ENCODE results near the gene CACNA1C.
"Not testable (repeated sequence)": the region's sequence is repeated elsewhere in the genome, so short reads cannot be mapped to it uniquely, and the experiment has no call there.

Gene CACNA1C

GRCh38 chr12:2248901-2249381 lies 196.2 kb downstream of the CACNA1C start:
- no peak for DNase-seq (ENCODE audit: low read depth in 2 of 2, low spot score in 1 of 2)

- DNase-seq (ENCODE audit: low read depth in 2 of 2, low spot score in 1 of 2) = no peak
These were observed 198.0 kb downstream of the CACNA1C start for GRCh38 chr12:2250797-2251196.

- no peak for DNase-seq (ENCODE audit: low read depth in 2 of 2, low spot score in 1 of 2)
These were observed 198.9 kb downstream of the CACNA1C start for GRCh38 chr12:2251526-2252209.

DNA sequence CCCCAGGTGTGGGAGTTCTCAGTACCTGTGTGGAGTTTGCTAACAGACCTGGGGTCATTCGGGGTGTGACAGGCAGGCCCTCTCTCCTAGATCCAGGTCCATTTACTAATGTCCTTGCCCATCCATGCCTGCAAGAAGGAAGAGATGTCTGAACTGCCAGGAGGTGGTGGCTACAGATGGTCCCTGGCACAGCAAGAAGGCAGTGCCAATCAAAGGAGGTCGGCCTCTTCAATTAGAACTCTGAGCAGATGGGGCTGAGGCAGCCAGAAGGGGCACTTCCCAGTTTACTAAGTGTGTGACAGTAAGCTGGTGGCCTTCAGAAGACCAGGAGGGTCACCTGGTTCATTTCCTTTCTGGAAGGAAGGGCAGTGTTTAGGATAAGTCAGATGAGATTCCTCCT lies 202.5 kb downstream of the CACNA1C start:
- no peak for DNase-seq (ENCODE audit: low read depth in 2 of 2, low spot score in 1 of 2)

GRCh38 chr12:2255731-2256130 lies 202.9 kb downstream of the CACNA1C start:
- not testable (repeated sequence) for DNase-seq (ENCODE audit: low read depth in 2 of 2, low spot score in 1 of 2)

DNA sequence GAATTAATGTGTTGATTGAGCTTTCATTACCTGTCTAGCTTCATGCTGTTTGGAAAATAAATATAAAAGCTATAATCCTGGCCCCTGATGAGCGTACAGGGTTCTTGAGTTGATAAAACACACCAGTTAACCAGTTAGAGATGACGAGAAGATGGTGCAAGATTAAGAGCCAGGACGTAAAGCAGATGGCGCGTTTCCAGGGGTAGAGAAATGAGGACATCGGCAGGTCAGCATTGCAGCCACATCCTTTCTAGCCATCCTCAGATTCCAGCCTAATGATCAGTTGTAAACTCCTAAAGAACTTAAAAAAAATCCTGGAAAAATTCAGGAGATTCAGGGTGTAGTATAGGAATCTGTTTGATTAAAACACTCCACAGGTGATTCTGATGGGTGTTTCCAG lies 203.7 kb downstream of the CACNA1C start:
- DNase-seq (ENCODE audit: low read depth in 2 of 2, low spot score in 1 of 2) = no peak

- DNase-seq (ENCODE audit: low read depth in 2 of 2, low spot score in 1 of 2) = no peak
These were observed 204.1 kb downstream of the CACNA1C start for GRCh38 chr12:2256915-2257314.

- DNase-seq (ENCODE audit: low read depth in 2 of 2, low spot score in 1 of 2) = no peak
These were observed 205.2 kb downstream of the CACNA1C start for GRCh38 chr12:2258025-2258424.

GRCh38 chr12:2259369-2259768 lies 206.6 kb downstream of the CACNA1C start:
- DNase-seq (ENCODE audit: low read depth in 2 of 2, low spot score in 1 of 2) = no peak

DNA sequence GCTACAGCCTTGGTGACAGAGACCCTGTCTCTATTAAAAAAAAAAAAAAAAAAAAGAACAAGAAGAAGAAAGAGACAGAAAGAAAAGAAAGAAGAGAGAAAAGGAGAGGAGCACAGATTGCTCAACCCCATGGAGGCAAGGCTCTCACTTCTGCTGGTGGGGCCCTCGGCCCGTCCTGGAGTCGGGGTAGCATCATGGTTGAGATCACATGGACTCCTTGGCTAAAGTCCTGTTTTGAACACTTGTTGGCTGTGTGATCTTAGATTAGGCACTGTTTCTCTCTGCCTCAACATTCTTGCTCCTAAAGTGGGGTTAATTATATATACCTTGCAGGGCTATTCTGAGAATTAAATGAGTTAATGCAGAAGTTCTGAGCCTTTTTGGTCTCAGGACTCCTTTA lies 207.7 kb downstream of the CACNA1C start:
- no peak for DNase-seq (ENCODE audit: low read depth in 2 of 2, low spot score in 1 of 2)

GRCh38 chr12:2261708-2262107 lies 208.9 kb downstream of the CACNA1C start:
- DNase-seq (ENCODE audit: low read depth in 2 of 2, low spot score in 1 of 2) = no peak

DNA sequence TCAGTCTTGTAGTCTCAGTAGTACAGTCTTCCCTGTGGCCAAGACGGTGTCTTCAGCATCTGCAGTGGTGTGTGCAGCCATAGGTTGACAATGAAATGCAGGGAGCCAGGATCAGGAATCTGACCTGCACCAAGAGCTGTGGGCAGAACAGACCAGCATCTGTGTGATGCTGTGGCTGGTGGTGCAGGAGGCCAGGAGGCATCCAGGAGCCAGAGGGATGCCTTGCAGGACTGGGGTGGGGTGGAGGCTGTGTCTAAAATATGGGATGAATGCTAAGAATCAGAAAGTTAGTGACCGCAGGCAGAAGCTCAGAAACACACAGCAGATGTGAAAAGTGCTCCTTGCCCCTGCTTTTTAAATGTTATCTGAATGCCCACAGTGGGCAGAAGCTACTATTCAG lies 209.7 kb downstream of the CACNA1C start:
- DNase-seq (ENCODE audit: low read depth in 2 of 2, low spot score in 1 of 2) = no peak

DNA sequence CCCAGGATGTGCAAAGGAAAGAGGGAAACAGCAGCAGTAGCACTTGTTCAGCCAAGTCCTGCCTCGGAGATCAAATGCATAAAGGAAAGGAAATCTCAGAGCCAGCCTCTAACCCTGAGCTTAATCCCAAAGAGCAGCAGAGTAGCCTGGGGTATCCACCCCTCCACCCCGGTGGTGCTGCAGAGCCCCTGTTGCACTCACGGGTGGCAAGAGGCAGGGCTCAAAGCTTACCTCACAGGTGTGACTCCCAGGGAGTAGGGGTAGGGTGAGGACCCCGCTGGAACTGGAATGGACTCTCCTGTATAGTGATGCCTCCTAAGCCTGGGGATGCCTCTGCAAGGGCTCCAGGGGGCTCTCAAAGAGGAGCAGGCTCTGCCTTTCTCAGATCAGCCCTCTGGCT lies 211.1 kb downstream of the CACNA1C start:
- DNase-seq (ENCODE audit: low read depth in 2 of 2, low spot score in 1 of 2) = no peak

GRCh38 chr12:2264651-2265232 lies 212.0 kb downstream of the CACNA1C start:
- DNase-seq (ENCODE audit: low read depth in 2 of 2, low spot score in 1 of 2) = no peak

- no peak for DNase-seq (ENCODE audit: low read depth in 2 of 2, low spot score in 1 of 2)
These were observed 212.8 kb downstream of the CACNA1C start for GRCh38 chr12:2265461-2266167.

DNA sequence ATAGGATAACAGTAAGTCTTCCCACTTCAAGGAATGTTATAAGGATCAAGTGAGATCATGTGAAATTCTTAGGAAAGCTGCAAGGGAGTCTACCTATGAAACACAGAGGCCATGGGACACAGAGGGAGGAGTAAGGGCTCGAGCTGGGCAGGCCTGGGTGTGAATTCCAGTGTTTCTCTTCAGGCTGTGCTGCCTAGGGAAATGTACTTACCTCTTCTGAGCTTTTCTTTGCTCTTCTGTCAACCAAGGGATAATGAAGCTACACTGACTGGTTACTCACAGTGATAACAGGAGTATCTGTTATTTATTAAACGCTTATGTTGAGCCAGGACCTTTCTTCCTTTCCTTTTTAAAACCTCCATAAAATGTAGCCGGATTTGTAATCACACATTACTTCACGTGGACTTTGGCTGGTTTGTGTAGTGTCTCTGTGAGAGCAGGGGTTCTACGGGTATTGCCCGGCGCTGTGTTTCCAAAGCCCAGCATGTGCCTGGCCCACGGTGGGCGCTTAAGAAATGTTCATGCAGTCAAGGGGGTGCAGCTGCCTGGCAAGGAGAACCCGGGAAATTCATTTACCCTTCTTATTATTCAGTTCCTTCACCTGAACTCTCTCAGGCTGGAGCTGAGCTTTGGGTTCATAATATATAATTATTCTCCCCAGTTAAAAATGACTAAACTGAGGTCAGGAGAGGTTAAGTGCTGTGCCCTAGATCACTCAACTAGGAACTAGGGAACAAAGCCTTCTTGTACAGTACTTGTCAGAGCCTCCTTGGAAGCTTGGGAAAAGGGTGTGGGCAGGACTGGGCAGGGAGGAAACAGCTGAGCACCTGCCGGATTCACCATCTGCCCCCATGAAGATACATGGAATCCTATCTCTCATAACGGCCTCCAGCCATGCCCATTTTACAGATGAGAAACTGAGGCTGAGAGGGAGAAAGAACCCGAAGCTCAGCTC lies 214.2 kb downstream of the CACNA1C start:
- DNase-seq (ENCODE audit: low read depth in 2 of 2, low spot score in 1 of 2) = no peak

- DNase-seq (ENCODE audit: low read depth in 2 of 2, low spot score in 1 of 2) = no peak
These were observed 215.1 kb downstream of the CACNA1C start for GRCh38 chr12:2267703-2268470.

GRCh38 chr12:2268471-2269286 lies 215.9 kb downstream of the CACNA1C start:
- DNase-seq (ENCODE audit: low read depth in 2 of 2, low spot score in 1 of 2) = no peak

GRCh38 chr12:2270846-2271245 lies 218.1 kb downstream of the CACNA1C start:
- no peak for DNase-seq (ENCODE audit: low read depth in 2 of 2, low spot score in 1 of 2)

DNA sequence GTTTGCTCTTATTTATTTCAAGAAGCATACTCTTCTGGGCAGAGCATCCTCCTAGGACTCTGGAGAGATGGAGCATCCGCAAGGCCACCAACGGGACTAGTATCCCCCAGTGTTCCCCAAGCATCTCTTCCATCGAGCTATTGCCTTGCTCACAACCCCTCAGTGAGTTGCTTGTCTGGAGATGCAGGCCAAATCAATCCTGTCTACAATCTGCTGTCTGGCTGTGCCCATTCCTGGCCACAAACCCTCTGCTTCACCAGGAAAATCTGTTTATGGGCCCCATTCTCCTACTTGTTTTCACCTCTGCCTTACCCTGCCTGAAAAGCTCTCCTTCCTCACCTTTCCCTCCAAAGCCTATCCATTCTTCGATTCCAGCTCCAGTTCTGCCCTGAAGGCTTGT lies 219.2 kb downstream of the CACNA1C start:
- DNase-seq (ENCODE audit: low read depth in 2 of 2, low spot score in 1 of 2) = no peak

Data from stimulated activated CD8-positive, alpha-beta memory T cell treated with anti-CD3 and anti-CD28 coated beads, Interleukin-4, amount 100 ng/mL, for 1 hour (primary cell).